GM18505 (cell line): ENCODE results near the gene CACNA1C.
"Not testable (repeated sequence)": the region's sequence is repeated elsewhere in the genome, so short reads cannot be mapped to it uniquely, and the experiment has no call there.

Source experiments
- ATAC-seq: cut with Tn5 transposase; IDR thresholded peaks from one replicate; pipeline ENCODE4 v1.9.1; 2021; ENCODE audit not compliant: unreplicated experiment
- POLR2A ChIP-seq: IDR thresholded peaks from 4 replicates; pipeline ENCODE4 v1.6.1; 2011; ENCODE audit warnings: borderline replicate concordance; ENCODE audit not compliant: insufficient read depth, insufficient read length; ENCODE audit errors: extremely low read depth

The CACNA1C gene

DNA sequence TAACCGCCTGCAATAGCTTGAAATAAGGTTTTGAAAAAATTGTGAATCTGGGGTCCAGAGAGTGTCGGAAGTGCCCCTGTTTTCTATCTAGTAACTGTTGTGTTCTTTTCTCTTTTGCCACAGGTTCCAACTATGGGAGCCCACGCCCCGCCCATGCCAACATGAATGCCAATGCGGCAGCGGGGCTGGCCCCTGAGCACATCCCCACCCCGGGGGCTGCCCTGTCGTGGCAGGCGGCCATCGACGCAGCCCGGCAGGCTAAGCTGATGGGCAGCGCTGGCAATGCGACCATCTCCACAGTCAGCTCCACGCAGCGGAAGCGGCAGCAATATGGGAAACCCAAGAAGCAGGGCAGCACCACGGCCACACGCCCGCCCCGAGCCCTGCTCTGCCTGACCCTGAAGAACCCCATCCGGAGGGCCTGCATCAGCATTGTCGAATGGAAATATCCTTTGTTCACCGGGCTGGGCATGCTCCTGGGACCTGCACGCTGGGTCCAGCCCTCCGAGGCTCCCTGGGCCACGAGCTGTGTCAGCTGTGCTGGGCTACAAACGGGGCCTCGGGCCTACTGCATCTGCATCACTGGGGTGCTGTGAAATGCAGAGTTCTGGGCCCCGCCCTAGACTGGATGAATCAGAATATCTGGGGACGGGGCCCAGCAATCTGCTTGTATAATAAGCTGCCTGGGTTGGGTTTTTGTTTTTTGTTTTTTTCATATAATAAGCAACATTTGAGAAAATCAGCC is 62.5 kb downstream of the CACNA1C start:
- TF ChIP-seq POLR2A = no peak
- ATAC-seq = no peak

DNA sequence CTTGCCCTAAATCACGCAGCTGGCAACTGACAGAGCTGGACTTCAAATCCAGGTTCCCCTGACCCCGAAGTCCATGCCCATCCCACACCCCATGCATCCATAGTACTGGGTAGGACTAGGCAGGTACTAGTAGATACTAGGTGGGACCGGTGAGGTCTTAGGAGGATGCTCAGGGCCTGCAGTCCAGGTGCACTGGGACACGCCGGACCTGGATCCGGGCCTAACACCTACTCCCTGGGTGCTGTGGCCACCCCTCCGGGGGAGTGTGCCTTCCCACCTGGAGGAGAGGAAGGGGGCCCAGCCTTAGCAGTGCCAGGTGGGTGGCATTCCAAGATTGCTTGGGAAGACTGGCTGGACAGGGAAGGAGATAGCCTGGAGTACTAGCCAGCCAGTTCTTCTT is 64.8 kb downstream of the CACNA1C start:
- ATAC-seq = no peak
- no peak for TF ChIP-seq POLR2A

DNA sequence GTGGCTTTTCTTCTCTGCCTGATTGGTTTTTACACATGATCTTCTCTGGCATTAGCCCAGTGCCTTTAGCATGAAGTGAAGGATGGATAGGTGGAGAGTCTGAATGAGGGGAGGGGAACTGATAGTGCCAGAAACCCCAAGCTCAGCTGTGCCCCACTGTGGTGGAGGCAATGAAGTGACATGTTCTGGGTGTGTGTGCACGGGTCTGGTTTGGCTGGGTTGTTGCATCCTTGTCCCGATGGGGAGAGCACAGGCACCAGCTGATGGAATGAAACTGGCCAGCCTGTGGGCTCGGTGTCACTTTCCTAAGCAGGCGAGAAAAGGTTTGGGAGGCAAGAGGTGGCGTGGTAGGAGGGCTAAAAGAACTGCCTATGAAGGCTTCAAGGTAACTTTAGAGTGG is 65.3 kb downstream of the CACNA1C start:
- no peak for TF ChIP-seq POLR2A
- ATAC-seq = no peak

DNA sequence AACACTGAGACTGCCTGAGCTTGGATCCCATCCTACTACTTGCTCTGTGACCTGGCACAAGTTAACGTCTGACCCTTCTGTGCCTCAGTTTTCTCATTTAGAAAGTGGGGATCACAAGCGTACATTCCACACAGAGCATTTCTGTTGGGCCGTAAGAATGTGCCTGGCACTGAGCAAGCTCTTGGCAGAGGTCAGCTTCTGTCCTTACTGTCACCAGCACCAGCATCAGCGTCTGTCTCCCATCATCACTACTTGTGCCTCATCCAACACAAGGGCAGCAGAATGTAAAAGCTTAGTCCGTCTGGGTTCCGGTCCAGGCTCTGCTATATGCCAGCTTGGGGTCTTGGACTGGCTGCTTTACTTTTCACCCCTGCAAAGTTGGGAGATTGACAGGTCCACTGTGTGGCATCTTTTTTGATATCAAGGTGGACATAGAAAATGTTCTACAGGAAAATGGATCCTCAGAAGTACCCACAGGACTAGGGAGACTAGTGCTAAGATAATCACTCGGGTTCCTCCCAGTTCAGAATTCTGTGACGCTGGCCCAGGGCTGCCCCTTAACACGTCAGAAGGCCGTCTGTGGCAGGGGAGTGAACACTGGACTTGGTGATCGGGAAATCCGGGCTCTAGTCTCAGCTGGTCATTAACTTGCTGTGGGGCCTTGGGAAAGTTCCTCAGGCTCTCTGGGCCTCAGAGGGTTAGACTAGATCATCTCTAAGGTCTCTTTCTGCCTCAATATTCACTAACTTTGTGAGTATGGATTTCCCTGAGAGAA is 65.9 kb downstream of the CACNA1C start:
- no peak for TF ChIP-seq POLR2A
- no peak for ATAC-seq

DNA sequence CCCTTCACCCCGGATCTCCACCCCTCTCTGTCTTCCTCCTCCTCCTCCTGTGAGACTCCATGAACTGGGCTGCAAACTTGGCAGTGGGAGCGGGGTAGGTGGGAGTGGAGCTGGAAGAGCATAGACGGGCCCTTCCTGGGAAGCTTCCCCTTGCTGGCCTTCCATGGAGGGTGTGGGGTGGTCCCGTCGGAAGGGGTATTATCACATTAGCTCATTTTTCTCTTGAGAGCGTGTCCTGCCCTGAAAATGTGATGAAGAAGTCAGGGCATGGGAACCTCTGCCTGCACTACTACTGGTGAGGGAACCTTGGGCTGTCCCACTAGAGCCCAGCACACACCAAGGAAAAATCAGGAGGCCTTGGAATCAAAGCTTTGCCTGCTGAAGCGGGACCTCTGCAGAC is 66.5 kb downstream of the CACNA1C start:
- TF ChIP-seq POLR2A = no peak
- no peak for ATAC-seq

- ATAC-seq = no peak
- no peak for TF ChIP-seq POLR2A
Observed at GRCh38 chr12:2120982-2121758, 68.4 kb downstream of the CACNA1C start.

DNA sequence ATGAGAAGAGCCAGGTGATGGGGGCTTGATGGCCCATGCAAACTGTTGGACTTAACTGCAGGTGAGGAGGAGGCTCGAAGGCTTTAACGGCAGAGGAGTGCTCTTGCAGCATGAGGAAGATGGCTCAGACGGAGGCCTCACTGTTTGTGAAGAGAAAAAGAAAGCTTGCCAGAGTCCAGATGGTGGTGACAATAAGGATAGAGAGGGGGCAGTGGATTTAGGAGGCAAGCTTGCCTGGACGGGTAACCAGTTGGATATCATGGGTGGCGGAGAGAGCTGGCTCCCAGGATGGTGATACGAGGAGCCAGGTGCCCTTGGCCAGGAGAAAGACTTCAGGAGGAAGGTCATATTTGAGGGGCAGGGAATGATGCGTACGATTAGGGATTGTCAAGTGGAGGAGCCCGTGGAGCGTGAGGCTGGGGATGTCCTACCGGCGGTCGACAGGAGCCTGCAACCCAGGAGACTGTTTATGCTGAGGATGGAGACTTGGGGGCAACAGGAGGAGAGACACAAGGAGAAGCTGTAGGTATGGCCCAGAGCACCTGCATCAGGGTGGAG is 71.8 kb downstream of the CACNA1C start:
- TF ChIP-seq POLR2A = no peak
- no peak for ATAC-seq

DNA sequence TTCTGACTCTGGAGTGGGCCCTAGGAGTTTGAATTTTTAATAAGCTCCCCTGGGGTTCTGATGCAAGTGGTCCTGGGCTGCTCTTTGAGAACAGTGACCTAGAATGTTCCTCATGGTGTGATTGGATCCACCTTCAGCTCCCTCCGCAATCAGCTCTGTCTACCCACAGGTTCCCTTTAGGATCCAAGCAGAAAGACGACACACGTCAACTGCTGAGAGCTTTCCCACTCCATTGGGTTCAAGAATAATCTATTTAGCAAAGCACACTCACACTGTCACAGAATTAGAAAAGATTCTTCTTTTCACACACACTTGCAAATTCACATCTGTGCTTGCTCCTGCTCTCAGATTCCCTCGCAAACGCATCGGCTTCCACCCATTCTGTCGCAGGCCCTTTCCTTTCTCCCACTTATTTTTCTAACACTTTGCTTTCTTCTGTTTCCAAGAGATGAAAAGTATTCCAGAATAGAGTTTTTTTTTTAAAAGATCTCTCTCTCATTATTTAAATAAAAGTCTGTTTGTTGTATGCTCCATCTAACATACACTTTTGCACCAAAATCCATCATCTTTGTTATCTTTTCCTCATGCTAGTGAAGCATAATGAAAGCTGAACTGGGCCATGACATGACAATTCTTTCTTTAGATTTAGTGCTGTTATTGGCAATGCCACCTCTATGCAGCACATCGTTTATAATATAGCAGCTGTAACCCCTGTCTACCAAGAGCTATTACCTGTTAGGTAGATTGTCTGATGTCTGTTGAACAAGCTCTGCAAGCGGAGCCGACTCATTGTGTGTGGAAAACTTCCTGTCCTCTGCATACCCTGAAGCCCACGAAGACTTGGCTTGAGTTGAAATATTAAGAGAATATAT is 73.1 kb downstream of the CACNA1C start:
- no peak for TF ChIP-seq POLR2A
- ATAC-seq = no peak

GRCh38 chr12:2126676-2127406 is 74.1 kb downstream of the CACNA1C start:
- no peak for TF ChIP-seq POLR2A
- ATAC-seq = no peak

- ATAC-seq = no peak
- TF ChIP-seq POLR2A = no peak
Observed at GRCh38 chr12:2129076-2129475, 76.3 kb downstream of the CACNA1C start.

- not testable (repeated sequence) for ATAC-seq
Observed at GRCh38 chr12:2135661-2136418, 83.1 kb downstream of the CACNA1C start.
